ENCODE measurements around the gene ARFGEF3. TPM values are rescaled to one million over a fixed set of nuclear protein-coding genes. Genes with fewer than 3 reads are reported as not detected.

ARFGEF3 gene
- total RNA-seq, 2 experiments from 2014 or later: 0.72 TPM

- no peaks in the 10 kb centered on the region for H3K36me3 Mint-ChIP-seq (ENCODE audit: low read depth)
- CTCF ChIA-PET: no interaction called here
- no peaks in the 10 kb centered on the region for H3K9me3 Mint-ChIP-seq
- no peaks in the 10 kb centered on the region for H3K27me3 Mint-ChIP-seq (ENCODE audit: low read depth)
- intact Hi-C loops (cut with micrococcal nuclease): no loop called here
- H3K4me1 Mint-ChIP-seq (ENCODE audit: low read depth): no peaks in the 10 kb centered on the region
- no peak overlapping the region for H3K4me3 Mint-ChIP-seq
- no peak for DNase-seq
- H3K27ac Mint-ChIP-seq: no peak overlapping the region
These were observed 64.2 kb downstream of the ARFGEF3 start for GRCh38 chr6:138225953-138226352.

GRCh38 chr6:138226700-138227315, 65.1 kb downstream of the ARFGEF3 start:
- no peaks in the 10 kb centered on the region for H3K9me3 Mint-ChIP-seq
- CTCF ChIA-PET: interaction anchor here (0.6 kb wide), 1 partner anchor 114 kb away, joined by 3 read pairs; no protein-coding TSS in a partner anchor
- intact Hi-C loops (cut with micrococcal nuclease): no loop called here
- no peaks in the 10 kb centered on the region for H3K4me1 Mint-ChIP-seq (ENCODE audit: low read depth)
- no peaks in the 10 kb centered on the region for H3K36me3 Mint-ChIP-seq (ENCODE audit: low read depth)
- no peaks in the 10 kb centered on the region for H3K27me3 Mint-ChIP-seq (ENCODE audit: low read depth)
- DNase-seq: no peak
- no peak overlapping the region for H3K27ac Mint-ChIP-seq
- no peak overlapping the region for H3K4me3 Mint-ChIP-seq

GRCh38 chr6:138227316-138227781, 65.6 kb downstream of the ARFGEF3 start:
- H3K36me3 Mint-ChIP-seq (ENCODE audit: low read depth): no peaks in the 10 kb centered on the region
- H3K27me3 Mint-ChIP-seq (ENCODE audit: low read depth): no peaks in the 10 kb centered on the region
- DNase-seq: no peak
- H3K4me1 Mint-ChIP-seq (ENCODE audit: low read depth): no peaks in the 10 kb centered on the region
- no peak overlapping the region for H3K27ac Mint-ChIP-seq
- CTCF ChIA-PET: no interaction called here
- H3K9me3 Mint-ChIP-seq: no peaks in the 10 kb centered on the region
- intact Hi-C loops (cut with micrococcal nuclease): no loop called here
- no peak overlapping the region for H3K4me3 Mint-ChIP-seq

GRCh38 chr6:138229072-138229471, 67.3 kb downstream of the ARFGEF3 start:
- H3K4me1 Mint-ChIP-seq (ENCODE audit: low read depth): no peaks in the 10 kb centered on the region
- CTCF ChIA-PET: no interaction called here
- no peak overlapping the region for H3K27ac Mint-ChIP-seq
- no peaks in the 10 kb centered on the region for H3K36me3 Mint-ChIP-seq (ENCODE audit: low read depth)
- no peaks in the 10 kb centered on the region for H3K27me3 Mint-ChIP-seq (ENCODE audit: low read depth)
- no peak for DNase-seq
- H3K9me3 Mint-ChIP-seq: no peaks in the 10 kb centered on the region
- H3K4me3 Mint-ChIP-seq: no peak overlapping the region
- intact Hi-C loops (cut with micrococcal nuclease): no loop called here

GRCh38 chr6:138229663-138230179, 68.0 kb downstream of the ARFGEF3 start:
- intact Hi-C loops (cut with micrococcal nuclease): no loop called here
- DNase-seq: no peak
- CTCF ChIA-PET: no interaction called here
- Mint-ChIP-seq H3K4me1 (ENCODE audit: low read depth) (no peaks in the 10 kb centered on the region), H3K36me3 (ENCODE audit: low read depth) (no peaks in the 10 kb centered on the region), H3K27ac (no peak overlapping the region), H3K9me3 (no peaks in the 10 kb centered on the region), H3K4me3 (no peak overlapping the region), H3K27me3 (ENCODE audit: low read depth) (no peaks in the 10 kb centered on the region)

GRCh38 chr6:138230221-138230620, 68.5 kb downstream of the ARFGEF3 start:
- Mint-ChIP-seq H3K4me1 (ENCODE audit: low read depth) (no peaks in the 10 kb centered on the region), H3K9me3 (no peaks in the 10 kb centered on the region), H3K27ac (no peak overlapping the region), H3K36me3 (ENCODE audit: low read depth) (no peaks in the 10 kb centered on the region), H3K27me3 (ENCODE audit: low read depth) (no peaks in the 10 kb centered on the region), H3K4me3 (no peak overlapping the region)
- CTCF ChIA-PET: no interaction called here
- DNase-seq: no peak
- intact Hi-C loops (cut with micrococcal nuclease): no loop called here

- H3K27me3 Mint-ChIP-seq (ENCODE audit: low read depth): no peaks in the 10 kb centered on the region
- H3K9me3 Mint-ChIP-seq: no peaks in the 10 kb centered on the region
- H3K4me1 Mint-ChIP-seq (ENCODE audit: low read depth): no peaks in the 10 kb centered on the region
- H3K36me3 Mint-ChIP-seq (ENCODE audit: low read depth): no peaks in the 10 kb centered on the region
- DNase-seq: no peak
- intact Hi-C loops (cut with micrococcal nuclease): no loop called here
- CTCF ChIA-PET: no interaction called here
- no peak overlapping the region for H3K27ac Mint-ChIP-seq
- no peak overlapping the region for H3K4me3 Mint-ChIP-seq
These were observed 69.1 kb downstream of the ARFGEF3 start for GRCh38 chr6:138230759-138231380.

GRCh38 chr6:138231381-138231886, 69.7 kb downstream of the ARFGEF3 start:
- Mint-ChIP-seq H3K9me3 (no peaks in the 10 kb centered on the region), H3K36me3 (ENCODE audit: low read depth) (no peaks in the 10 kb centered on the region), H3K4me3 (no peak overlapping the region), H3K27me3 (ENCODE audit: low read depth) (no peaks in the 10 kb centered on the region), H3K4me1 (ENCODE audit: low read depth) (no peaks in the 10 kb centered on the region), H3K27ac (no peak overlapping the region)
- intact Hi-C loops (cut with micrococcal nuclease): no loop called here
- DNase-seq: no peak
- CTCF ChIA-PET: interaction anchor here (0.6 kb wide), 1 partner anchor 118 kb away, joined by 5 read pairs; no protein-coding TSS in a partner anchor

GRCh38 chr6:138234363-138234762, 72.6 kb downstream of the ARFGEF3 start:
- Mint-ChIP-seq H3K9me3 (no peaks in the 10 kb centered on the region), H3K4me3 (no peak overlapping the region), H3K27me3 (ENCODE audit: low read depth) (no peaks in the 10 kb centered on the region), H3K27ac (no peak overlapping the region), H3K4me1 (ENCODE audit: low read depth) (no peaks in the 10 kb centered on the region), H3K36me3 (ENCODE audit: low read depth) (no peaks in the 10 kb centered on the region)
- intact Hi-C loops (cut with micrococcal nuclease): no loop called here
- CTCF ChIA-PET: interaction anchor here (1.5 kb wide), 1 partner anchor 118 kb away, joined by 3 read pairs; no protein-coding TSS in a partner anchor
- DNase-seq: no peak

GRCh38 chr6:138235205-138235604, 73.5 kb downstream of the ARFGEF3 start:
- H3K4me1 Mint-ChIP-seq (ENCODE audit: low read depth): no peaks in the 10 kb centered on the region
- intact Hi-C loops (cut with micrococcal nuclease): no loop called here
- no peak overlapping the region for H3K27ac Mint-ChIP-seq
- H3K9me3 Mint-ChIP-seq: no peaks in the 10 kb centered on the region
- no peaks in the 10 kb centered on the region for H3K36me3 Mint-ChIP-seq (ENCODE audit: low read depth)
- DNase-seq: no peak
- no peak overlapping the region for H3K4me3 Mint-ChIP-seq
- CTCF ChIA-PET: interaction anchor here (0.6 to 1.5 kb wide), 2 partner anchors 45 to 119 kb away, joined by 3 read pairs; no protein-coding TSS in a partner anchor
- no peaks in the 10 kb centered on the region for H3K27me3 Mint-ChIP-seq (ENCODE audit: low read depth)

GRCh38 chr6:138235693-138236092, 74.0 kb downstream of the ARFGEF3 start:
- intact Hi-C loops (cut with micrococcal nuclease): no loop called here
- CTCF ChIA-PET: interaction anchor here (0.6 to 1.5 kb wide), 2 partner anchors 120 to 991 kb away, joined by 3 read pairs; no protein-coding TSS in a partner anchor

GRCh38 chr6:138237463-138237862, 75.7 kb downstream of the ARFGEF3 start:
- intact Hi-C loops (cut with micrococcal nuclease): no loop called here
- H3K4me1 Mint-ChIP-seq (ENCODE audit: low read depth): no peaks in the 10 kb centered on the region
- no peaks in the 10 kb centered on the region for H3K36me3 Mint-ChIP-seq (ENCODE audit: low read depth)
- no peaks in the 10 kb centered on the region for H3K9me3 Mint-ChIP-seq
- CTCF ChIA-PET: no interaction called here
- DNase-seq: no peak
- H3K27ac Mint-ChIP-seq: no peak overlapping the region
- H3K27me3 Mint-ChIP-seq (ENCODE audit: low read depth): peaks cover 5% of the 10 kb centered on the region
- H3K4me3 Mint-ChIP-seq: no peak overlapping the region

More at GRCh38 chr6:138235693-138236092, 74.0 kb downstream of the ARFGEF3 start:
- no peak for DNase-seq
- H3K36me3 Mint-ChIP-seq (ENCODE audit: low read depth): no peaks in the 10 kb centered on the region
- no peak overlapping the region for H3K4me3 Mint-ChIP-seq
- H3K4me1 Mint-ChIP-seq (ENCODE audit: low read depth): no peaks in the 10 kb centered on the region
- H3K27ac Mint-ChIP-seq: no peak overlapping the region
- no peaks in the 10 kb centered on the region for H3K9me3 Mint-ChIP-seq
- peaks cover 2% of the 10 kb centered on the region for H3K27me3 Mint-ChIP-seq (ENCODE audit: low read depth)
